GM19372 (cell line): Measurements from ENCODE around the gene RAB7B.

Experiments used
- ATAC-seq: cut with Tn5 transposase; IDR thresholded peaks from one replicate; pipeline ENCODE4 v1.9.1; 2021; ENCODE audit warnings: mild to moderate bottlenecking, low read depth, moderate library complexity; ENCODE audit not compliant: unreplicated experiment

Gene RAB7B

DNA sequence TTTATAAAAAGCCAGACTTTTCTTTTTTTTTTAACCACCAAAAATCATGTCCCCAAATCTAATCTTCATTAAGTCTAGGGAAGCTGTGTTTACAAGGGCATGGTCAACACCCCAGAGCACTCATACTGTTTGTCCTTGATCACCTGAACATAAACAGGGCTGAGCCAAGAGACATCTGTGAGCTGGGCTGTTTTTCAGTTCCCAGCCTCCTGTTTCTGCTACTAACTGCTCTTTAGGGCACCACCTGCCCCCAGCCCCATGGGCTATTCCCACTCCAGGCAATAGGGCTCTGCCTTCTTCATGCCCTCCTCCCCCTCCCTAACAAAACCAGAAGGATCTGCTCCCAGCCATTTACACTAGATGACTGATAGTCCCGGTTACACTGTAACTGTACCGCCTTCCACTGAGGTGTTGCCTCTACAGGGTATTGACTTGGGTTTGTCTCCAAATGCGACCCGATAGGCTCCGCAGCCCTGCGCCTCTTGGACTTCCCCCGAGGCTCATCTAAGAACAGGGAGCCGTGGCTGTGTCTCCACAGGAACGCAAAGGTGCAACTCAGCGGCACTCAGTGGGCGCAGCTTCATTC is 48.3 kb downstream of the RAB7B start:
- ATAC-seq, result no peak

DNA sequence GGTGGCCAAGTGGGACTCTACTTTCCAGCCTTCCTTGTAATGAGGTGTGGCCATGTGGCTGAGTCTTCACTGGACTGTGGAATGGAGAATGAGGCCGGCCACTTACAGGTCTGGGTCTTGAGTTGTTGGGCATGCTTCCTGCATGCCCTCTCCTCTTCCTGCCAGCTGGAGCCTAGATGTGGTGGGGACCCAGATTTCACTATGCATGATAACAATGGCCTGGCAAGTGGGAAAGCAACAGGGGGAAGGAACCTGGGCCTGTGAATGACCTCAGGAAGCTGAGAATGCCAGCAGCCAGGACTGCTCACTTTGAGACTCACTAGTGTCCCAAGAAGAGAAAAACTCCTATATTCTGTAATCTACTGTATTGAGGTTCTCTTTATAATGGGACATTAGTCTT is 51.4 kb downstream of the RAB7B start:
- ATAC-seq, result no peak

GRCh38 chr1:205950826-205951549 is 52.2 kb downstream of the RAB7B start:
- no peak for ATAC-seq

DNA sequence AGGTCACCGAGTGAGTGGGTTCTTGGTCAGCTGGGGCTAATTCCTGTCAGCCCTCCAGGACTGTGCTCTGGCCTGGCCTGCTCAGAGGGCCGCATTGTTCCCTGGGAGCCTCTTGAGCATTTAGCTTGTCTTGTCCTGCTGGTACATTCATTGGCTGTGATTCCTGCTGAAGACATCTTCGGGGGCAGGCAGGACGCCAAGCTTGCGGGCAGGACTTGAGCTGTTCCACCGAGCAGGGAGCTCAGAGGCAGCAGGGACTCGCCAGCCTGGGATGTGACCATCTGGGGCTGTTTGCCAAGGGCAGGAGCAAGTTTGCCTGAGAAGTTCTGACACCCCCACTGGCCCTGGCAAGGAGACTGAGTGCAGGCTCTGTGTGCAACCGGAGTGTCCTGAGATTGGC is 52.9 kb downstream of the RAB7B start:
- no peak for ATAC-seq

DNA sequence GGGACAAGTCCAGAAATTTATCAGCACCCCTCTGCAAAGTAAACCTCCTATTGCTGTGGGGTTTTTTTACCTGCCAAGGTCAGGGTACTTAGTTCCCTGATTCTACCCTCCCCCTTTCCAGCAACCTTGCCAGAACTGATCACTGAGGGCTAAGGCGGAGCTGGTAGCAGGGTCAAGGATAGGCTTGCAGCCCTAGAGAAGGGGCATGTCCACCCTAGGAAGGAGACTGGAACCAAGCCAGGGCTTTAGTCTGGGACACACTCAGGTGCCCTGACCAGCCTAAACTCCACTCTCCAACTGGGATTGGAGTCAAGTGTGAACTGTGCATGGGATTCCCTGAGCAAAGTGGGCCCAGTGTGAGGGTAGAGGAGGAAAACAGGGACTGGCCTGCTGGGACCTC is 53.4 kb downstream of the RAB7B start:
- no peak for ATAC-seq

- no peak for ATAC-seq
Observed at GRCh38 chr1:205948886-205949285, 54.3 kb downstream of the RAB7B start.

DNA sequence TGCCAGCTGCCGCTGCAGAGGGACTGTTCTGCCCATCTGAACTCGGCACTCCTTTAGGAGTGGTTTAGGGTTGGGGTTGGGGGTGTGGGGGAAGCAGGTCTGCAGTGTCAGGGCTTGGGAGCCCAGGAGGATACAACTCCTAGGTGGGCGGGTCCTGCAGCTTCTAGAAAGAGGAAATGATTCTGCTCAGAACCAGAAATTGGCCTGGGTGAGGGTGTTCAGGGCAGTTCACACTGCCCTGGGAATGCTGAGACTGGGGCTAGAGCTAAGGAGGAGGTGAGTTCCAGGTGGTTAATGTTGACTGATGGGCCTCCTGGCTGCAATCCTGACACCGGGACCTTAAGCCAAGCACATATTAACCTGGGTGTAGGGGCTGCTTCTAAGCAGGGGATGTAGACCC is 55.2 kb downstream of the RAB7B start:
- ATAC-seq, result no peak

- no peak for ATAC-seq
Observed at GRCh38 chr1:205947024-205947423, 56.2 kb downstream of the RAB7B start.

- ATAC-seq, result no peak
Observed at GRCh38 chr1:205945069-205945468, 58.1 kb downstream of the RAB7B start.

DNA sequence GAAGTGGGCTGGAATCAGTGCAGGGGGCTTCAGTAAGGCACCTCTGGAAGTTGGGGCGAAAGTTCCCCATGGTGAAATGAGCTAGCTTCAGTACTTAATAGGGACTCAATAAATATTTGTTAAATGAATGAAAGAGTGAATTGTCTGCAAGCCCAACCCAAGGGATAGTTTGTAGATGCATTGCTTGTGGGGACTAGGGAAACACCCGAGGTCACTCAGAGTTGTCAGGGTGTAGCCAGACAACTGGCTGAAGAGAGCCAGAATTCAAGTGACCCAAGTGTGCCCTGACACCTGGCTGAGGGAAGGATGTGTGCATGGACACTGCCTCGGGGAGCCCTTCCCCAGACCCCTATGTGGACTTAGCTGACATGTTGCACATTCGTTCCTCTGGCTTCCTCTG is 58.7 kb downstream of the RAB7B start:
- ATAC-seq, result no peak

DNA sequence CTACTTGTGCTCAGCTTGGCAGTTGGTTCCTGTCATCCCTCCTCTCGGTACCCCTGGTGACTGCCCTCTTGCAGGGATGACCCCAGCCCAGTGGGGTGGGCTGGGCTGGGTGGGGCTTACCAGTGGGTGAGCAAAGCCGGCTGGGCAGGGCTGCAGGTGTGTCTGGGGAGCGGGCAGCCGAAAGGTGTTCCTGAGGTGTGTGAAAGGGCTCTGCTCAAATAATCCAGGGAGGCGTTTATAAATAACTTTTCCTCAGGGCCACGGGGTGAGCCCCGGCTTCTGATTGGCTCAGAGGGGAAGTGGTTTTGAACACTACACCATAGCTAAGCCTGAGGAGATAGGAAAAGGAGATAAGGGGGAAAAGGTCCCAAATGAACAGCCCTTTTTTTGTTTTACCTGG is 60.0 kb downstream of the RAB7B start, which contains the start of gene SLC26A9:
SLC26A9 (minus strand) TSS at position 212 of the 400 bp plus-strand sequence. CDS start 7,636 bp downstream, outside the sequence.
- no peak for ATAC-seq

DNA sequence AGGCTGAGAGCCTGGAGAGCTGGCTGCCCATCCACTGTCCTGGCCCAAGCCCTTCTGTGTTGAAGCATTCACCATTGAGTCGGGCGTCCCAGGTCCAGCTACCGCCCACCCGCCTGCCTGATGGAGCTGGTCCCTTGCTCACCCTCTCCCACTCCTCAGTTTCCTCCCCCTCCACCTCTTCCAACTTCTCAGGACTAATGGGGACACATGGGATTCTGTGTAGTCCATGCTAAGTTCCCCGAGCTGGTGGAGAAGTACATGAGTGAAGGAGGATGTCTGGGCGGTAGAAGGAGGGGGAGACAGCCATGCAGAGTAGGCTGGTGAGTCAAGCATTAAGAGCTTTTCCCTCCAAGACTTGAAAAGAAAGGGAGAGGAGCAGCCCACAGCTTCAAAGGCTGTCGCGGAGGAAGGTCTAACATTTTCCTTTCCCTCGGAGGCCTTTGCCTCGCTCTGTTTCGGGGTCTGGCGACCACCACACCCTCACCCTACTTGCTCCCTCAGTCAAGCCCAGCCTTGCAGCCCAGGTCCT is 60.5 kb downstream of the RAB7B start:
- ATAC-seq, result no peak

- no peak for ATAC-seq
Observed at GRCh38 chr1:205940710-205941109, 62.5 kb downstream of the RAB7B start.

DNA sequence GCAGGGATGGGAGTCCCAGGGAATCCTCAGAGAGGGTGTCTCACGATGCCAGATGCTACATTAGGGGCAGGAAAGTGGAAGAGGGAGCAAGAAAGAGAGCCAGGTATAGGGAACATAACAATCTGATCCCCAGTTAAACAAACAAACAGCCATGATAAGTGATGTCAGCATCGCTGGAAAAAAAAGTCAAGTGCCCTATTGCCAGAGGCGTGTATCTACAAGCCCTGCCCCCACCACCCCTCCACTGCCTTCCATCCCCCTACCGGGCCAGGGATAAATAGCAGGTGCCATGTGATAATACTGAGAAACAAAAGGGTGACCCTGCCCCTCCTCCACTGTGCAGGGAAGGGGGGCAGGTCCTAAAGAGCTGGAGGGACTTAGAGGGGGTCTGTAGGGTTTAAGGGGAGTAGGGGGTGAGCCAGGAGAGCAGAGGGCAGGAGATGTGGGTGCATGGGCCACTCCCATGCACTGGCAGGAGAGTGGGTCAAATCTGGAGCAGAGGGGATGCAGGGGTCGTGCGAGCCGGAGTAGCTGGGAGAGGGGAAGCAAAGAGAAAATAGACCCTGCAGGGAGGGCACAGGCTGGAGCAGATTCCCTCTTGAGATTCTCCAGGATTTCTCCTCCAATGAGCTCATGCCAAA is 63.4 kb downstream of the RAB7B start:
- ATAC-seq, result no peak

DNA sequence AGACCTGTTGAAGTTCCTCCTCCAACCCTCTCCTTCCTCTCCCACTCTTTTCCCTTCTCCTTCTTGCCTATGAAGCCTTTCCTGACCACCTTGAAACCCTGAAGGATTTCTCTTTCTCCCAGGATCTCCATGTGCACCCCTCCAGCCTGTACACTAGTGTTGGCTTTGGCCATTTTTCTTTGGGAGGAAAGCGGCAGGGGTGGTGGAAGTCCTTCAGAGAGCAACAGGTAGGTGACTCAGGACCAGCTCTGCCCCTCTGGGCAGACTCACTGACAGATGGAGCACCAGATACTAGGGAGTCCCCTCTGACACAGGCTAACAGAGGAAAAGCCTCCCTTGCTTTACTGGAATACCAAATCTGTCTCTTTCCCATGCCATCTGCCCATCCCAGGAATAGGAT is 64.5 kb downstream of the RAB7B start:
- ATAC-seq, result no peak

DNA sequence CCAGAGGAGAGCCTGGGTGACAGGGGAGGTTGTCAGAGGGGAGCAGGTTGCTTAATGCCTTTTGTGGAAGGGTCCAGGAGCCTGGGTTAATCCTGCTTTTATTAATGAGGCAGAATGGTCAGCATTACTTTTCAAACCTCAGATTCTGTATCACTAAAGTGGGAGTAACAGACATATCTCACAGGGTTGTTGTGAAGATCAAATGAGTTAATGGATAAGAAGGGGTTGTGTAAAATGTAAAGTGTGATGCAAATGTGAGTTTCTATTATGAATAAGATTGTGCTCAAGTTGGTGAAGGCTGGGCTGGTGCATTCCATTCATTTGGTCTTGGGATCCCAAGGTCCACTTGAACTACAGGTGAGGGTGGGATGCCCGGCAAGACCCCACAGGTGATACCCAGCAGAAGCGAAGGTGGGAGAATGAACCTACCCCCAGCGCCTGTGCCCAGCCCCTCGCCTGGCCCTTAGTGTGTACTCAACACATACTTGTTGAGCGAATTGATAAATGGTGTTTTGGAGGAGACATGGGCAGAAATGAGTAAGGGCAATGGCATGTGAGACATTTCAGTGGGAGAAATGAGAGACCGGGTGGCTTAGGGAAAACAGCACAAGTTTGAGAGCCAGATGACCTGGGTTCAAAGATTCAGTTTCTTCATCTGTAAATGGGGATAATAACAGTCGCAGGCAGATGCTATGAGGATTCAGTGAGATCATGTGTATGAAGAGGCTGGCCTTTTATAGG is 66.2 kb downstream of the RAB7B start:
- no peak for ATAC-seq

DNA sequence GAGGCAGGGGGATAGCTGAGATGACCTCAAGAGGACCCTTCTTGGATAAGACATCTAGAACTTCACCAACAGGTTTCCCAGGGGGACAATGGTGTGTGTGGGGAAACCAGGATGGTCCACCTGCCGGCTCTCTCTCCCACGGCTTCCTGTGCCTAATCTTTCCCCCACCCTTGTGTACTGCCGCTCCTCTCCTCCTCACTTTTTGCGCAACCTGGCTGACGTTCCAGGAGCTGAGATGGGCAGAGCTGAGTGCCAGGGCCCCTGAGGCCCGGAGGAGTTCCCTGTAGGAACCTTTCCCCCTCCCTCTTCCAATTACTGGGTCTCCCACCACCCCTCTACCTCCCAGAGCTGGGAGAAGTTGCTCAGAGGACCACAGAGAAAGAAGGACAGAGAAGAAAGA is 66.9 kb downstream of the RAB7B start:
- ATAC-seq, result no peak

DNA sequence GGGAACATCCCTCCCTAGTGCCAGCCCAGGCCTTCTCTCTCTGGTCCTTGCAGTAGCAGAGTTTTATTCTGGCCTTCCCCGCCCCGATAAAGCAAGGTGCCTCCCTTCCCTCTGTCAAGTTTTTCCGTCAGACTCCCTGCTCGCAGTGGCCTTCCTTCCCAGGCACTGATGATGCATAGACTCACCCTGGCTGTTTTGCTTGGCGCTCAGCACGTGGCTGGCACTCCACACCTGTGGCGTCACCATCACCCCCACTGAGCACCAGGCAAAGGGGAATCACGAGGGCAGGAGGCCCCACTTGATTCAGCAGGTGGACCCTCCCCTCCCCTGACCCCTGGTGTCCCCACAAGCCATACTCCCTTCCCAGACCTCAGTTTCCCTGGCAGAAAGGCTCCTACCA is 67.3 kb downstream of the RAB7B start:
- ATAC-seq, result no peak

- no peak for ATAC-seq
Observed at GRCh38 chr1:205934788-205935187, 68.4 kb downstream of the RAB7B start.

- no peak for ATAC-seq
Observed at GRCh38 chr1:205933671-205934618, 69.2 kb downstream of the RAB7B start.
